Measurements from ENCODE around the gene MUL1. TPM values are rescaled to one million over a fixed set of nuclear protein-coding genes. Genes with fewer than 3 reads are reported as not detected.

The MUL1 gene
- total and polyA plus RNA-seq, 2 experiments from 2014 or later = 50.6 to 50.7 TPM

GRCh38 chr1:20540281-20540680 is 32.3 kb upstream of the MUL1 start:
- Histone ChIP-seq H3F3A (ENCODE audit: insufficient read depth) (no peaks in the 10 kb centered on the region), H3K9me2 (ENCODE audit: insufficient read depth) (no peaks in the 10 kb centered on the region), H3K4me1 (ENCODE audit: insufficient read depth) (no peaks in the 10 kb centered on the region), H3K4me3 (no peak overlapping the region), H3K79me2 (ENCODE audit: insufficient read depth) (no peaks in the 10 kb centered on the region), H3K9me3 (ENCODE audit: low read depth) (no peaks in the 10 kb centered on the region), H3K27ac (no peak overlapping the region), H4K20me1 (ENCODE audit: insufficient read depth) (no peaks in the 10 kb centered on the region), H3K27me3 (replicated peaks; ENCODE audit: insufficient read depth) (peaks cover 25% of the 10 kb centered on the region), H3K4me2 (ENCODE audit: unreplicated experiment) (no peak overlapping the region), H3K36me3 (ENCODE audit: low read depth) (no peaks in the 10 kb centered on the region), H3K9ac (no peak overlapping the region), H2AFZ (no peak overlapping the region)
- WGBS, 2 experiments (ENCODE audit: low coverage in 1 of 2, low lambda C conversion rate in 2 of 2, missing lambda C conversion rate in 2 of 2) = 0 to 15% methylated on average over 1 of the region's 1 CpG
- in situ Hi-C loops (cut with MboI) = loop anchor here (25.0 kb wide), 1 partner anchor 647 kb away; the partner anchor contains the start of gene EIF4G3
- no peak for TF ChIP-seq EZH2 (IDR thresholded peaks at IDR 0.05; ENCODE audit: insufficient read depth, poor library complexity, severe bottlenecking)
- no peak for TF ChIP-seq EZH2phosphoT487 (IDR thresholded peaks at IDR 0.05; ENCODE audit: insufficient read depth, low read depth)
- DNase-seq = peak; percentile 52

- 79 to 82% methylated on average over 3 of the region's 3 CpGs for WGBS, 2 experiments (ENCODE audit: low coverage in 1 of 2, low lambda C conversion rate in 2 of 2, missing lambda C conversion rate in 2 of 2)
- in situ Hi-C loops (cut with MboI) = loop anchor here (25.0 kb wide), 1 partner anchor 648 kb away; the partner anchor contains the start of gene EIF4G3
- DNase-seq = no peak
Observed at GRCh38 chr1:20538760-20539551, 31.0 kb upstream of the MUL1 start.

GRCh38 chr1:20538227-20538626 is 30.3 kb upstream of the MUL1 start:
- Histone ChIP-seq H3K4me3 (no peak overlapping the region), H3K9me3 (ENCODE audit: low read depth) (no peaks in the 10 kb centered on the region), H2AFZ (no peak overlapping the region), H3K27me3 (replicated peaks; ENCODE audit: insufficient read depth) (peaks cover 13% of the 10 kb centered on the region), H3F3A (ENCODE audit: insufficient read depth) (no peaks in the 10 kb centered on the region), H3K9me2 (ENCODE audit: insufficient read depth) (no peaks in the 10 kb centered on the region), H3K9ac (no peak overlapping the region), H3K36me3 (ENCODE audit: low read depth) (no peaks in the 10 kb centered on the region), H3K79me2 (ENCODE audit: insufficient read depth) (no peaks in the 10 kb centered on the region), H4K20me1 (ENCODE audit: insufficient read depth) (no peaks in the 10 kb centered on the region), H3K4me2 (ENCODE audit: unreplicated experiment) (no peak overlapping the region), H3K27ac (no peak overlapping the region), H3K4me1 (ENCODE audit: insufficient read depth) (no peaks in the 10 kb centered on the region)
- WGBS, 2 experiments (ENCODE audit: low coverage in 1 of 2, low lambda C conversion rate in 2 of 2, missing lambda C conversion rate in 2 of 2) = 39 to 46% methylated on average over 2 of the region's 2 CpGs
- in situ Hi-C loops (cut with MboI) = loop anchor here (25.0 kb wide), 1 partner anchor 649 kb away; the partner anchor contains the start of gene EIF4G3
- no peak for DNase-seq
- TF ChIP-seq EZH2phosphoT487 (IDR thresholded peaks at IDR 0.05; ENCODE audit: insufficient read depth, low read depth) = no peak
- TF ChIP-seq EZH2 (IDR thresholded peaks at IDR 0.05; ENCODE audit: insufficient read depth, poor library complexity, severe bottlenecking) = no peak

More at GRCh38 chr1:20538760-20539551, 31.0 kb upstream of the MUL1 start:
- Histone ChIP-seq H3F3A (ENCODE audit: insufficient read depth) (no peaks in the 10 kb centered on the region), H3K79me2 (ENCODE audit: insufficient read depth) (no peaks in the 10 kb centered on the region), H3K27me3 (replicated peaks; ENCODE audit: insufficient read depth) (peaks cover 20% of the 10 kb centered on the region), H3K9me3 (ENCODE audit: low read depth) (no peaks in the 10 kb centered on the region), H3K9me2 (ENCODE audit: insufficient read depth) (no peaks in the 10 kb centered on the region), H2AFZ (no peak overlapping the region), H3K9ac (no peak overlapping the region), H3K4me2 (ENCODE audit: unreplicated experiment) (no peak overlapping the region), H3K27ac (no peak overlapping the region), H3K4me1 (ENCODE audit: insufficient read depth) (no peaks in the 10 kb centered on the region), H3K4me3 (no peak overlapping the region), H3K36me3 (ENCODE audit: low read depth) (no peaks in the 10 kb centered on the region), H4K20me1 (ENCODE audit: insufficient read depth) (no peaks in the 10 kb centered on the region)
- TF ChIP-seq EZH2 (IDR thresholded peaks at IDR 0.05; ENCODE audit: insufficient read depth, poor library complexity, severe bottlenecking) (no peak), EZH2phosphoT487 (IDR thresholded peaks at IDR 0.05; ENCODE audit: insufficient read depth, low read depth) (no peak)

- Histone ChIP-seq H3K4me2 (ENCODE audit: unreplicated experiment) (no peak overlapping the region), H3K4me3 (no peak overlapping the region), H3K27me3 (replicated peaks; ENCODE audit: insufficient read depth) (peaks cover 25% of the 10 kb centered on the region), H4K20me1 (ENCODE audit: insufficient read depth) (no peaks in the 10 kb centered on the region), H3K27ac (no peak overlapping the region), H3K9me2 (ENCODE audit: insufficient read depth) (no peaks in the 10 kb centered on the region), H2AFZ (no peak overlapping the region), H3K9me3 (ENCODE audit: low read depth) (no peaks in the 10 kb centered on the region), H3K4me1 (ENCODE audit: insufficient read depth) (no peaks in the 10 kb centered on the region), H3F3A (ENCODE audit: insufficient read depth) (no peaks in the 10 kb centered on the region), H3K36me3 (ENCODE audit: low read depth) (no peaks in the 10 kb centered on the region), H3K9ac (no peak overlapping the region), H3K79me2 (ENCODE audit: insufficient read depth) (no peaks in the 10 kb centered on the region)
- DNase-seq = no peak
- TF ChIP-seq EZH2phosphoT487 (IDR thresholded peaks at IDR 0.05; ENCODE audit: insufficient read depth, low read depth) = no peak
- TF ChIP-seq EZH2 (IDR thresholded peaks at IDR 0.05; ENCODE audit: insufficient read depth, poor library complexity, severe bottlenecking) = no peak
- in situ Hi-C loops (cut with MboI) = loop anchor here (5.0 to 25.0 kb wide), 2 partner anchors 102 to 652 kb away; partner anchors contain the start of gene EIF4G3
- WGBS, 2 experiments (ENCODE audit: low coverage in 1 of 2, low lambda C conversion rate in 2 of 2, missing lambda C conversion rate in 2 of 2) = 66 to 70% methylated on average over 12 of the region's 12 CpGs
Observed at GRCh38 chr1:20534659-20535417, 26.9 kb upstream of the MUL1 start.

All from GM23248 (cell line).